Hepatocyte (in vitro differentiated cells): ENCODE data around the gene KLHL30. TPM values are rescaled to one million over a fixed set of nuclear protein-coding genes. Genes with fewer than 3 reads are reported as not detected.

Source experiments
- DNase-seq: peaks from one replicate; pipeline ENCODE4 v3.0.0-alpha.2; 2016; ENCODE audit warnings: low spot score
- H2AFZ ChIP-seq: fragments of 200-600 bp; sonication (generic); 2 replicates; pipeline ENCODE4 v1.6.0; 2016; ENCODE audit warnings: antibody characterized with exemption, mild to moderate bottlenecking
- H3K27ac ChIP-seq: fragments of 200-600 bp; sonication (generic); 2 replicates; pipeline ENCODE4 v1.5.1; 2016; ENCODE audit warnings: mild to moderate bottlenecking
- H3K27me3 ChIP-seq: fragments of 200-600 bp; sonication (generic); 2 replicates; pipeline ENCODE4 v1.6.1; 2016
- H3K36me3 ChIP-seq: fragments of 200-600 bp; sonication (generic); replicated peaks from 2 replicates; pipeline ENCODE4 v1.5.1; 2016; ENCODE audit warnings: low read depth; ENCODE audit not compliant: insufficient read depth
- H3K4me1 ChIP-seq: fragments of 200-600 bp; sonication (generic); 2 replicates; pipeline ENCODE4 v1.5.1; 2016; ENCODE audit warnings: mild to moderate bottlenecking, moderate library complexity; ENCODE audit not compliant: insufficient read depth
- H3K4me2 ChIP-seq: fragments of 200-600 bp; sonication (generic); 2 replicates; pipeline ENCODE4 v1.6.0; 2016
- H3K4me3 ChIP-seq: fragments of 200-600 bp; sonication (generic); 2 replicates; pipeline ENCODE4 v1.5.1; 2016; ENCODE audit warnings: mild to moderate bottlenecking
- H3K79me2 ChIP-seq: fragments of 200-600 bp; sonication (generic); 2 replicates; pipeline ENCODE4 v1.6.0; 2017; ENCODE audit warnings: mild to moderate bottlenecking
- H3K9me2 ChIP-seq: fragments of 200-600 bp; sonication (generic); replicated peaks from 2 replicates; pipeline ENCODE4 v1.6.0; 2017; ENCODE audit warnings: mild to moderate bottlenecking; ENCODE audit not compliant: insufficient read depth
- H3K9me3 ChIP-seq: fragments of 200-600 bp; sonication (generic); 2 replicates; pipeline ENCODE4 v1.5.1; 2016; ENCODE audit warnings: low read depth, mild to moderate bottlenecking
- H4K20me1 ChIP-seq: fragments of 200-600 bp; sonication (generic); 2 replicates; pipeline ENCODE4 v1.6.0; 2016; ENCODE audit warnings: mild to moderate bottlenecking; ENCODE audit not compliant: insufficient read depth, poor library complexity, severe bottlenecking
- EZH2 ChIP-seq: fragments of 200-600 bp; sonication (generic); IDR thresholded peaks from 2 replicates; pipeline ENCODE4 v1.6.1; 2016; ENCODE audit warnings: antibody characterized with exemption, mild to moderate bottlenecking, borderline replicate concordance
- EZH2phosphoT487 ChIP-seq: fragments of 200-600 bp; sonication (generic); IDR thresholded peaks from one replicate; pipeline ENCODE4 v1.6.1; 2018; ENCODE audit warnings: antibody characterized with exemption, mild to moderate bottlenecking, low read depth, moderate library complexity; ENCODE audit not compliant: unreplicated experiment, severe bottlenecking
- WGBS: methylation state at CpG from one replicate; pipeline ENCODE4 v1.1.6; 2016; ENCODE audit warnings: low lambda C conversion rate; ENCODE audit errors: missing lambda C conversion rate; 5-methylcytosine and 5-hydroxymethylcytosine counted together
- polyA plus RNA-seq: library from polyadenylated mRNA; unstranded; fragments of >200 nt; fragmentation: Nextera tagmentation; extraction: Ambion mirVana; gene quantifications from 2 replicates; pipeline ENCODE4 v1.2.1, GENCODE V29; 2016
- total RNA-seq: library from RNA; depleted of rRNA; stranded (reverse); fragments of >200 nt; gene quantifications from 2 replicates; pipeline ENCODE4 v1.2.3, GENCODE V29; 2014
- TF ChIP-seq, protein P1 (sequence below): fragments of 200-600 bp; sonication (generic); IDR thresholded peaks from 2 replicates; pipeline ENCODE4 v1.5.1; 2016; ENCODE audit warnings: antibody characterized with exemption, mild to moderate bottlenecking; ENCODE audit not compliant: poor library complexity

Gene KLHL30
- total and polyA plus RNA-seq, 2 experiments from 2014 or later: 0.15 TPM; not detected in 1

DNA sequence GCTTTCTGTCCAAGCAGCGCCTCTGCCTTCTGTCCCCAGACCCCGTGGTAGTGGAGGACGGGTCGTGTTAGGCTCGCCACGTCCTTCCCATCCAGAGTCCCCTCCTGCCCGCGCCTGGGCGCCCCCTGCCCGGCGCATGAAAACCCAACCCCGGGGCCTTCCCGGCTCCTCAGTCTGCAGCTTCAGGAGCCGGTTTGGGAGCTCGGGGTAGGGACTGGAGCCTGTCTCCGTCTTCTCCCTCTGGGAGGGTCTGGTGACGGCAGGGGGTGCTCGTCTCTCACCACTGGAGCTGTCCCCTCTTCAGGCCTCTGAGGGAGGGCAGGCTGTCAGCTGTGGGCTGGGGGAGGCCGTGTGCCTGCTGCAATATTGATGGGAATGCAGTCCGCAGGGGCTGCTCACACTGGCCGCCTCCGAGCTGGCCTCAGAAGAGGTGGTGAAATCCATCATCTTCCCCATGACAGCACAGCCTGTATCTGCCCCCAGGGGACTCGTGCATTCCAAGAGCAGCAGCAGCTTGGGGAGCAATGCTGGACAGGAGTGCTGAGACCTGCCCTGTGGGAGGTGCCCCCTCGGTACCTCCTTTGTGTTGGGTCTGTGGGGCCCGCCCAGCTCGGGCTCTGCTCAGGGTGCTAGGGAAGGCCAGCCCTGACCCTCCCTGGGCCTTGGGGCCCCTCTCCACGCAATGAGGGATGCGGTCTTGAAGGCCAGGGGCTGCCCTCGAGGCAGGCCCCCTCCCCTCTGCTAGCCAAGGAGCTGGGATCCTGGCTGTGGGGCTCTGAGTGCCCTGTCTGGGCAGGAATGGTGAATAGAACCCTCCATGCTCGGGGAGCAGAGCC lies 17.8 kb upstream of the KLHL30 start:
- Histone ChIP-seq H3K9me2 (no peaks in the 10 kb centered on the region), H3K4me3 (no peak overlapping the region), H3K27ac (no peak overlapping the region), H2AFZ (no peak overlapping the region), H3K4me2 (no peak overlapping the region), H3K36me3 (no peaks in the 10 kb centered on the region), H3K27me3 (peaks cover 12% of the 10 kb centered on the region), H3K79me2 (no peaks in the 10 kb centered on the region), H4K20me1 (no peaks in the 10 kb centered on the region), H3K9me3 (no peaks in the 10 kb centered on the region), H3K4me1 (no peaks in the 10 kb centered on the region)
- no peak for TF ChIP-seq EZH2phosphoT487
- TF ChIP-seq, protein P1, sequence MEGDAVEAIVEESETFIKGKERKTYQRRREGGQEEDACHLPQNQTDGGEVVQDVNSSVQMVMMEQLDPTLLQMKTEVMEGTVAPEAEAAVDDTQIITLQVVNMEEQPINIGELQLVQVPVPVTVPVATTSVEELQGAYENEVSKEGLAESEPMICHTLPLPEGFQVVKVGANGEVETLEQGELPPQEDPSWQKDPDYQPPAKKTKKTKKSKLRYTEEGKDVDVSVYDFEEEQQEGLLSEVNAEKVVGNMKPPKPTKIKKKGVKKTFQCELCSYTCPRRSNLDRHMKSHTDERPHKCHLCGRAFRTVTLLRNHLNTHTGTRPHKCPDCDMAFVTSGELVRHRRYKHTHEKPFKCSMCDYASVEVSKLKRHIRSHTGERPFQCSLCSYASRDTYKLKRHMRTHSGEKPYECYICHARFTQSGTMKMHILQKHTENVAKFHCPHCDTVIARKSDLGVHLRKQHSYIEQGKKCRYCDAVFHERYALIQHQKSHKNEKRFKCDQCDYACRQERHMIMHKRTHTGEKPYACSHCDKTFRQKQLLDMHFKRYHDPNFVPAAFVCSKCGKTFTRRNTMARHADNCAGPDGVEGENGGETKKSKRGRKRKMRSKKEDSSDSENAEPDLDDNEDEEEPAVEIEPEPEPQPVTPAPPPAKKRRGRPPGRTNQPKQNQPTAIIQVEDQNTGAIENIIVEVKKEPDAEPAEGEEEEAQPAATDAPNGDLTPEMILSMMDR: peak; percentile 39
- no peak for TF ChIP-seq EZH2
- WGBS: 51% methylated on average over 24 of the region's 30 CpGs
- no peak for DNase-seq

DNA sequence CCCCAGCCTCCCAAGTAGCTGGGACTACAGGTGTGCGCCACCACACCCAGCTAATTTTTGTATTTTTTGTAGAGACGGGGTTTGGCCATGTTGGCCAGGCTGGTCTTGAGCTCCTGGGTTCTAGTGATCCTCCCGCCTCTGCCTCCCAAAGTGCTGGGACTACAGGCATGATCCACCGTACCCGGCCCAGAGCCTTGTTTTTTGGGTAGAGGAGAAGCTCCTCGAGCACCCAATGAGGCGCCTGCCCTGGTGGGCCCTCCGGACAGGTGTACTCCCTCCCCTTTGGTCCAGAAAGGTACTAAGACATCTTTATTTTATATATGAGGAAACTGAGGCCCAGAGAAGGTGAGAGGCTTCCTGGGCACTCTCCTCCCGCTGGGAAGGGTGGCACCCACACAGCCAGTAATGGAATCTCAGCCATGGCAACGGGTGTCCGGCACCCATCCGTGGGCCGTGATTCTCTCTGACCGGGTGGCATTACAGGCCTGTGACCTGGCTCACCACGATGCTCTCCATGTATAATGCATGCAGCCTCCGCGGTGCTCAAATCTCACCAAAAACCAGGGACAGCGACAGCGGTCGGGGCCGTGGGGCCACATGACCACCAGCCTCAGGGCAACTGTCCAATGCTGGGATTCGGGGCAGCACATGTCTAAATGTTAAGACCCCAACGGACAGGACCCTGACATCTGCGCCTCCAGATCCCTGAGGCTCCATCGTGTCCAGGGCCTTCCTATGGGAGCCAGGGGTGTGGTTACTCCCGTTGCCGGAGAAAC lies 16.8 kb upstream of the KLHL30 start:
- 96% methylated on average over 27 of the region's 27 CpGs for WGBS
- Histone ChIP-seq H3K79me2 (no peaks in the 10 kb centered on the region), H3K27ac (no peak overlapping the region), H3K4me2 (no peak overlapping the region), H3K4me1 (no peaks in the 10 kb centered on the region), H3K9me3 (no peaks in the 10 kb centered on the region), H4K20me1 (no peaks in the 10 kb centered on the region), H2AFZ (no peak overlapping the region), H3K27me3 (peaks cover 12% of the 10 kb centered on the region), H3K4me3 (no peak overlapping the region), H3K36me3 (no peaks in the 10 kb centered on the region), H3K9me2 (no peaks in the 10 kb centered on the region)
- TF ChIP-seq EZH2phosphoT487 (no peak), EZH2 (no peak)
- TF ChIP-seq, protein P1: no peak
- DNase-seq: no peak

DNA sequence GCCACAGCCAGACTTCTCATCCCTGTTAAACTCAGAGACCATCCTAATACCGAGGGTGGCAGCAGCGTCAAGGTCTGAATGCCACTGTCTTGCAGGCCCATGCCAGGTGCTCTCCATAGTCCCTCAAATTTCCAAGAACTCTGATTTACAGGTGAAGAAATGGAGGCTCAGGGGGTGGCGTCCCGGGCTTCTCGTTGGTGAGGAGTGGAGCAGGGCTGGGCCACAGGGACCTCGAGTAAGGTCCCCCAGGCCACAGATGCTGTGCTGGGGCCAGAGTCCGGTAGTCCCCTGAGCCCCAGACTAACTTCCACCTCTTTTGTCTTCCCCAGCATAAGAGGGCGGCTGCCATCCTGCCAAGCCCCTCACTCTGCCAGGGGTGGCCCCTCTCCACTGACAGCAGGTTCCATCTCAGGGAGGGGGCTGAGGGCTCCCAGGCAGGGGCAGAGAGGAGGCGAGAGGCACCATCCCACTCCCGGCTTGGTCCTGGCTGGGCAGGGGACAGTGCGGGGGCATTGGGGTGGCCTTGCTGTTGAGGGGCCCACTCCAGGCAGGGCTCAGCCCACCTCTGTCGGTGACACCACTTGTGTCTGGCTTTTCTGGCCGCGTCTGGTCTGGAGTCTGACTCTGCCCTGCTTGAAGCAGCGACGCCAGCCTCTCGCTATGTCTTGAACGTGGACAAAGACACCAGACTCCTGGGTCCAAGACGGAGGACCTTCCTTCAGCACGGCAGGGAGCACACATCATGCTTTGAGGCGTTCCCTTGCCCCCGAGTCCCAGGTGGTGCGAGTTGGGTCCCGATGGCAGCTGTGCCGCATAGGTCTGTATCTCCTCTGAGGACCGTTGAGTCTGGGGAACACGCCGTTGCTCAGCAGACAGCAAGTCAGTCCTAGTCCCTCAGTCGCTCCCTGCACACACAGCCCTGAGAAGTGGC lies 15.9 kb upstream of the KLHL30 start:
- no peak overlapping the region for H3K4me3 ChIP-seq
- no peaks in the 10 kb centered on the region for H3K4me1 ChIP-seq
- no peaks in the 10 kb centered on the region for H3K36me3 ChIP-seq
- H3K79me2 ChIP-seq: no peaks in the 10 kb centered on the region
- H3K27ac ChIP-seq: no peak overlapping the region
- H2AFZ ChIP-seq: no peak overlapping the region
- no peak overlapping the region for H3K4me2 ChIP-seq
- no peaks in the 10 kb centered on the region for H4K20me1 ChIP-seq
- H3K9me2 ChIP-seq: no peaks in the 10 kb centered on the region
- H3K9me3 ChIP-seq: no peaks in the 10 kb centered on the region
- TF ChIP-seq, protein P1: no peak
- no peak for TF ChIP-seq EZH2phosphoT487
- TF ChIP-seq EZH2: no peak
- WGBS: 91% methylated on average over 29 of the region's 29 CpGs
- peaks cover 10% of the 10 kb centered on the region for H3K27me3 ChIP-seq
- no peak for DNase-seq
